GM23338 (cell line): ENCODE measurements around the gene MAD2L1BP. TPM values are rescaled to one million over a fixed set of nuclear protein-coding genes. Genes with fewer than 3 reads are reported as not detected.

ENCODE experiments used
- ATAC-seq: fragments of 200-7000 bp; cut with Tn5 transposase; 3 replicates; pipeline ENCODE4 v1.9.1; 2020
- DNase-seq: peaks from one replicate; pipeline ENCODE4 v3.0.0-alpha.2; 2015; ENCODE audit warnings: low spot score
- H2AFZ ChIP-seq: fragments of 200-600 bp; sonication (generic); 2 replicates; pipeline ENCODE4 v1.8.0; 2016; ENCODE audit warnings: antibody characterized with exemption, mild to moderate bottlenecking, moderate library complexity
- H3F3A ChIP-seq: fragments of 200-600 bp; sonication (generic); replicated peaks from 2 replicates; pipeline ENCODE4 v1.8.0; 2017; ENCODE audit warnings: antibody characterized with exemption, mixed run types, low read depth
- H3K27ac ChIP-seq: fragments of 200-600 bp; sonication (generic); 2 replicates; pipeline ENCODE4 v1.6.1; 2016; ENCODE audit warnings: low read depth
- H3K27me3 ChIP-seq: fragments of 200-600 bp; sonication (generic); 2 replicates; pipeline ENCODE4 v1.8.0; 2016; ENCODE audit warnings: mild to moderate bottlenecking, mixed run types, moderate library complexity; ENCODE audit not compliant: insufficient read depth
- H3K36me3 ChIP-seq: fragments of 200-600 bp; sonication (generic); 2 replicates; pipeline ENCODE4 v1.8.0; 2016; ENCODE audit warnings: mild to moderate bottlenecking; ENCODE audit not compliant: insufficient read depth
- H3K4me1 ChIP-seq: fragments of 200-600 bp; sonication (generic); 2 replicates; pipeline ENCODE4 v1.8.0; 2016; ENCODE audit warnings: mild to moderate bottlenecking, moderate library complexity; ENCODE audit not compliant: insufficient read depth
- H3K4me2 ChIP-seq: fragments of 200-600 bp; sonication (generic); 2 replicates; pipeline ENCODE4 v1.7.1; 2017; ENCODE audit warnings: mixed run types
- H3K4me3 ChIP-seq: fragments of 200-600 bp; sonication (generic); 2 replicates; pipeline ENCODE4 v1.6.1; 2016; ENCODE audit warnings: mixed run types
- H3K79me2 ChIP-seq: fragments of 200-600 bp; sonication (generic); replicated peaks from 2 replicates; pipeline ENCODE4 v1.8.0; 2017; ENCODE audit warnings: mild to moderate bottlenecking; ENCODE audit not compliant: insufficient read depth
- H3K9me2 ChIP-seq: fragments of 200-600 bp; sonication (generic); 2 replicates; pipeline ENCODE4 v1.8.0; 2017; ENCODE audit not compliant: insufficient read depth
- H4K20me1 ChIP-seq: fragments of 200-600 bp; sonication (generic); replicated peaks from 2 replicates; pipeline ENCODE4 v1.8.0; 2017; ENCODE audit warnings: mild to moderate bottlenecking; ENCODE audit not compliant: insufficient read depth
- H3K27ac Mint-ChIP-seq: 2 replicates; pipeline ENCODE4 v1.8.0; 2020; ENCODE audit warnings: inconsistent platforms, mild to moderate bottlenecking, moderate library complexity, mixed read lengths
- H3K27me3 Mint-ChIP-seq: 3 replicates; pipeline ENCODE4 v1.8.0; 2022; ENCODE audit warnings: low read depth, mild to moderate bottlenecking, moderate library complexity, mixed read lengths, inconsistent platforms; ENCODE audit not compliant: insufficient read depth, poor library complexity
- H3K36me3 Mint-ChIP-seq: 3 replicates; pipeline ENCODE4 v1.8.0; 2021; ENCODE audit warnings: low read depth, mild to moderate bottlenecking, inconsistent platforms, moderate library complexity, mixed read lengths
- H3K4me1 Mint-ChIP-seq: 3 replicates; pipeline ENCODE4 v1.8.0; 2020; ENCODE audit warnings: mild to moderate bottlenecking, inconsistent platforms, mixed read lengths
- H3K4me3 Mint-ChIP-seq: 3 replicates; pipeline ENCODE4 v1.8.0; 2021; ENCODE audit warnings: moderate library complexity, mild to moderate bottlenecking, inconsistent platforms, mixed read lengths
- H3K9me3 Mint-ChIP-seq: 3 replicates; pipeline ENCODE4 v1.8.0; 2020; ENCODE audit warnings: moderate library complexity, mild to moderate bottlenecking, inconsistent platforms, mixed read lengths
- CREB1 ChIP-seq: fragments of 250-450 bp; sonication (Bioruptor Pico); IDR thresholded peaks from 2 replicates; pipeline ENCODE4 v1.5.0; 2020; ENCODE audit warnings: low read depth, mild to moderate bottlenecking, moderate library complexity
- CTCF ChIP-seq, 2 experiments: fragments of 200-600 bp in 1 of 2; sonication (generic) in 1 of 2; conservative IDR thresholded peaks; 2 replicates each; pipeline versions ENCODE4 v1.5.1 to v1.6.1; 2016 to 2017; ENCODE audit warnings: antibody characterized with exemption in 2 of 2, low read depth in 2 of 2, mild to moderate bottlenecking in 2 of 2, moderate library complexity in 1 of 2
- ETS1 ChIP-seq: IDR thresholded peaks from 2 replicates; pipeline ENCODE4 v1.6.1; 2016; ENCODE audit warnings: antibody characterized with exemption
- POLR2AphosphoS5 ChIP-seq: IDR thresholded peaks from 2 replicates; pipeline ENCODE4 v1.6.1; 2016; ENCODE audit warnings: antibody characterized with exemption, low read depth
- STAT1 ChIP-seq: IDR thresholded peaks from one replicate; pipeline ENCODE4 v1.6.1; 2016; ENCODE audit warnings: antibody characterized with exemption; ENCODE audit not compliant: unreplicated experiment
- ZNF331 ChIP-seq: fragments of 250-450 bp; sonication (Bioruptor Pico); IDR thresholded peaks from 2 replicates; pipeline ENCODE4 v1.5.0; 2020; ENCODE audit warnings: low read depth, mild to moderate bottlenecking, moderate library complexity
- polyA plus RNA-seq: library from polyadenylated mRNA; unstranded; fragments of >200 nt; fragmentation: Nextera tagmentation; extraction: Ambion mirVana; gene quantifications from 2 replicates; pipeline ENCODE4 v1.2.1, GENCODE V29; 2016
- total RNA-seq: library from RNA; depleted of rRNA; stranded (reverse); fragments of >200 nt; shearing (Covaris generic); gene quantifications from 2 replicates; pipeline ENCODE4 v1.2.3, GENCODE V29; 2014

MAD2L1BP gene
- total and polyA plus RNA-seq, 2 experiments from 2014 or later = 26.6 to 51.7 TPM

GRCh38 chr6:43629104-43629504 is 6.5 kb upstream of the MAD2L1BP start, which contains the start of gene GTPBP2:
TSS of gene GTPBP2 (minus strand) at chr6:43629264. CDS start at chr6:43629162, 102 bp downstream.
- Histone ChIP-seq H3K4me2 (peak within 1 kb of the TSS; percentile 93), H2AFZ (peak within 1 kb of the TSS; percentile 91), H3K4me3 (peak within 1 kb of the TSS; percentile 86), H3K36me3 (peaks cover 3% of the 10 kb centered on the region; the same call in 1 of the 2 replicates), H3K79me2 (peaks cover 19% of the 10 kb centered on the region), H3K4me1 (no peaks in the 10 kb centered on the region), H3K9me2 (no peaks in the 10 kb centered on the region), H3F3A (0 out of 2 replicates have a peak, but pooled peaks cover 10% of the 10 kb centered on the region), H4K20me1 (peaks cover 7% of the 10 kb centered on the region), H3K27me3 (no peaks in the 10 kb centered on the region), H3K27ac (peak within 1 kb of the TSS; percentile 91)
- Mint-ChIP-seq H3K4me1 (peaks cover 11% of the 10 kb centered on the region), H3K27ac (peak within 1 kb of the TSS; percentile 100), H3K36me3 (peaks cover 30% of the 10 kb centered on the region), H3K9me3 (no peaks in the 10 kb centered on the region), H3K27me3 (peaks cover 6% of the 10 kb centered on the region), H3K4me3 (peak within 1 kb of the TSS; percentile 96)
- ATAC-seq = peak; percentile 87
- no peak for TF ChIP-seq ZNF331 (CRISPR knock-in tag)
- peak; percentile 13; the same call in 1 of the 2 replicates for TF ChIP-seq POLR2AphosphoS5
- peak; percentile 97 for TF ChIP-seq ETS1
- TF ChIP-seq CREB1 (CRISPR knock-in tag) = peak; percentile 92
- peak; percentile 100 for DNase-seq

- TF ChIP-seq CTCF (conservative IDR thresholded peaks at IDR 0.05; ENCODE audit: low read depth in 2 of 2) = no peak
- no peak for TF ChIP-seq STAT1
- TF ChIP-seq ETS1 = no peak
- peak; percentile 39; the same call in 1 of the 2 replicates for TF ChIP-seq CREB1 (CRISPR knock-in tag)
- peak; percentile 84 for TF ChIP-seq POLR2AphosphoS5
- peak; percentile 98 for DNase-seq
Observed at GRCh38 chr6:43629505-43630300, 5.9 kb upstream of the MAD2L1BP start.

More at GRCh38 chr6:43629505-43630300, 5.9 kb upstream of the MAD2L1BP start:
- Histone ChIP-seq H3K36me3 (peaks cover 3% of the 10 kb centered on the region; the same call in 1 of the 2 replicates), H3K4me3 (peak overlapping the region; percentile 86), H3K27ac (peak overlapping the region; percentile 91), H3F3A (0 out of 2 replicates have a peak, but pooled peaks cover 10% of the 10 kb centered on the region), H3K9me2 (no peaks in the 10 kb centered on the region), H3K4me1 (no peaks in the 10 kb centered on the region), H4K20me1 (peaks cover 7% of the 10 kb centered on the region), H2AFZ (peak overlapping the region; percentile 83), H3K27me3 (no peaks in the 10 kb centered on the region), H3K79me2 (peaks cover 19% of the 10 kb centered on the region), H3K4me2 (peak overlapping the region; percentile 88)
- peaks cover 11% of the 10 kb centered on the region for H3K4me1 Mint-ChIP-seq
- peak overlapping the region; percentile 96 for H3K4me3 Mint-ChIP-seq
- H3K9me3 Mint-ChIP-seq = no peaks in the 10 kb centered on the region
- peaks cover 6% of the 10 kb centered on the region for H3K27me3 Mint-ChIP-seq
- peak; percentile 82 for ATAC-seq
- H3K36me3 Mint-ChIP-seq = peaks cover 24% of the 10 kb centered on the region
- H3K27ac Mint-ChIP-seq = peak overlapping the region; percentile 100
